Stomach smooth muscle (tissue), 2 donors: Measurements from ENCODE around the gene OR7A17.

ENCODE experiments used
- H3K27ac ChIP-seq: one replicate; pipeline ENCODE4 v1.7.0; 2013; ENCODE audit warnings: mild to moderate bottlenecking, low read length, inconsistent platforms
- H3K27me3 ChIP-seq, 2 donors: one replicate each; pipeline ENCODE4 v1.7.0; 2013; ENCODE audit warnings: low read length in 2 of 2; ENCODE audit not compliant: insufficient read depth in 2 of 2, control insufficient read depth in 1 of 2
- H3K36me3 ChIP-seq, 2 donors: one replicate each; pipeline ENCODE4 v1.7.0; 2013; ENCODE audit warnings: low read length in 2 of 2; ENCODE audit not compliant: control insufficient read depth in 2 of 2, insufficient read depth in 2 of 2
- H3K4me1 ChIP-seq: one replicate; pipeline ENCODE4 v1.7.0; 2013; ENCODE audit warnings: low read length; ENCODE audit not compliant: control insufficient read depth, insufficient read depth
- H3K4me3 ChIP-seq, 2 donors: one replicate each; pipeline ENCODE4 v1.7.0; 2013; ENCODE audit warnings: low read length in 2 of 2
- H3K9ac ChIP-seq, 2 donors: one replicate each; pipeline ENCODE4 v1.7.0; 2013; ENCODE audit warnings: low read length in 2 of 2, mild to moderate bottlenecking in 1 of 2
- H3K9me3 ChIP-seq, 2 donors: one replicate each; pipeline ENCODE4 v1.7.0; 2013; ENCODE audit warnings: low read length in 2 of 2; ENCODE audit not compliant: control insufficient read depth in 2 of 2
- donor health status: healthy.
- donor health status: Pancreatic carcinoma.

Gene OR7A17

GRCh38 chr19:14886032-14886431 is at the start of gene OR7A17:
Gene OR7A17, minus strand, starts transcription at chr19:14886132. Its CDS starts 4,777 bp downstream, at chr19:14881355.
- Histone ChIP-seq H3K4me1 (no peaks in the 10 kb centered on the region), H3K36me3 (no peaks in the 10 kb centered on the region), H3K27ac (no peak within 1 kb of the TSS), H3K9ac (no peak within 1 kb of the TSS), H3K4me3 (no peak within 1 kb of the TSS), H3K9me3 (no peaks in the 10 kb centered on the region), H3K27me3 (peaks cover 0 to 2% of the 10 kb centered on the region in 2 donors)

GRCh38 chr19:14933506-14933905 is 47.6 kb upstream of the OR7A17 start:
- Histone ChIP-seq H3K27me3 (no peaks in the 10 kb centered on the region), H3K27ac (no peak overlapping the region), H3K4me3 (no peak overlapping the region), H3K4me1 (no peaks in the 10 kb centered on the region), H3K9ac (no peak overlapping the region), H3K9me3 (no peaks in the 10 kb centered on the region), H3K36me3 (no peaks in the 10 kb centered on the region)

- H3K36me3 ChIP-seq, result no peaks in the 10 kb centered on the region
- no peak overlapping the region for H3K9ac ChIP-seq
- no peaks in the 10 kb centered on the region for H3K4me1 ChIP-seq
- H3K27me3 ChIP-seq, result peaks cover 0 to 2% of the 10 kb centered on the region in 2 donors
- no peak overlapping the region for H3K4me3 ChIP-seq
- H3K27ac ChIP-seq, result no peak overlapping the region
- peaks cover 3 to 6% of the 10 kb centered on the region in 2 donors for H3K9me3 ChIP-seq
Measured at GRCh38 chr19:14916848-14917247, 30.9 kb upstream of the OR7A17 start.

DNA sequence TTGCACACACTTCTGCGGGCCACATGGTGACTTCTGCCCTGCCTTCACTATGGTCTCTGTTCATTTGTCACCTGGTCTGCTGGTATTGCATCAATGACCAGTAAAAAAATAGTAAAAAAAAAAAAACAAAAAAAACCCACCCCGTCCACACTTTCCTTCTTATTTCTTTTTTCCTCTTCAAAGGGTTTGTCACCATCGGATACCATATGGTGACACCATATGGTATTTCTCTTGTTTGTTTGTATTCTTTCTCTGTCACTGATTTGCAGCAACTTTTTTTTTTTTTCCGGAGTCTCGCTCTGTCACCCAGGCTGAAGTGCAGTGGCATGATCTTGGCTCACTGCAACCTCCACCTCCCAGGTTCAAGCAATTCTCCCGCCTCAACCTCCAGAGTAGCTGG is 29.2 kb upstream of the OR7A17 start:
- Histone ChIP-seq H3K4me3 (no peak overlapping the region), H3K27ac (no peak overlapping the region), H3K4me1 (no peaks in the 10 kb centered on the region), H3K36me3 (no peaks in the 10 kb centered on the region), H3K9me3 (peaks cover 3 to 6% of the 10 kb centered on the region in 2 donors), H3K27me3 (peaks cover 0 to 2% of the 10 kb centered on the region in 2 donors), H3K9ac (no peak overlapping the region)

DNA sequence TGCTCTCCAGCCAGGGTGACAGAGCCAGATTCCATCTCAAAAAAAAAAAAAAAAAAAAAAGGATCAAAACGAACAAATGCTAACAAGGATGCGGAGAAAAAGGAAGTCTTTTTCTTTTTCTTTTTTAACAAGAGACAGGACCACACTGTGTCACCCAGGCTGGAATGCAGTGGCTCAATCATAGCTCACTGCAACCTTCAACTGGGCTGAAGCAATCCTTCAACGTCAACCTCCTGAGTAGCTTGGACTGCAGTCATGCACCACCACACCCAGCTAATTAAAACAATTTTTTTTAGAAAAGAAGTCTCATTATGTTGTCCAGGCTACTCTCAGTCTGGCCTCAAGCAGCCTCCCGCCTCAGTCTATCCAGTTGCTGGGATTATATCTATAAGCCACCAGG is 20.8 kb upstream of the OR7A17 start:
- no peak overlapping the region for H3K4me3 ChIP-seq
- no peak overlapping the region for H3K27ac ChIP-seq
- no peaks in the 10 kb centered on the region for H3K9me3 ChIP-seq
- H3K9ac ChIP-seq, result no peak overlapping the region
- H3K4me1 ChIP-seq, result no peaks in the 10 kb centered on the region
- H3K27me3 ChIP-seq, result peaks cover 0 to 3% of the 10 kb centered on the region in 2 donors
- no peaks in the 10 kb centered on the region for H3K36me3 ChIP-seq

GRCh38 chr19:14901675-14902260 is 15.8 kb upstream of the OR7A17 start:
- no peaks in the 10 kb centered on the region for H3K4me1 ChIP-seq
- no peak overlapping the region for H3K4me3 ChIP-seq
- H3K36me3 ChIP-seq, result no peaks in the 10 kb centered on the region
- no peak overlapping the region for H3K27ac ChIP-seq
- H3K27me3 ChIP-seq, result peaks cover 0 to 4% of the 10 kb centered on the region in 2 donors
- H3K9me3 ChIP-seq, result no peaks in the 10 kb centered on the region
- no peak overlapping the region for H3K9ac ChIP-seq

DNA sequence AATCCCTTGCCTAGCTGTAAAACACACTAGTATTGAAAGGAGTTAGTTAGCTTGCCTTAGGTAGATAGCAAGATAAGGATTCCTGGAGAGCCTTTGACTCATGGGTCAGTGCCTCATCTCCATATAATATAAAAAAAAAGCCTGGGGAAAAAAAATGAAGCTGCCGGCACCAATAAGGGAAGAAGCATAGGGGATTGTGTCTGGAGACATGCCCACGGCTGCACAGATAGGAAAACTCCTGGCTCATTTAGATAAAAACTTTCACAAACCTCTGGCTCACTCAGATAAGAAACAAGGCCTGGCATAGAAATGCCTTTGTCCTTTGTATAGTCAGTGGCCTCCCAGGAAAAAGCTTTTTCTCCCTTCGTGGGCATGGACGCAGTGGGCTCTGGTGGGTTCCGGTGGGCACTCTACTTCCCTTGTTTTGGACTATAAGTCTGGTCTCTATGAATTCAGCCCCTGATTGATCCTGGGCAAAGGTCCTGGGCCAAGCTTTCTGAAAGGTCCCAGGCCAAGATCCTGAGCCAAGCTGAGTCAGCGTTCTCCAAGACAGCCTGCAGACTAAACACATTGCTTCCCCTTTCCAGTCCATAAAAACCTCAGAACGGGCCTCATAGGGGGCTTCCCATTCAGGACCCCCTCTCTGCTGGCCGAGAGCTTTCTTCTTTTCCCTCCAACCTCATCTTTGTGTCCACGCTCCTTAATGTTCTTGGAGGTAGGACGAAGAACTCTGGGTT is 4.9 kb upstream of the OR7A17 start:
- no peaks in the 10 kb centered on the region for H3K9me3 ChIP-seq
- H3K4me1 ChIP-seq, result no peaks in the 10 kb centered on the region
- no peak overlapping the region for H3K9ac ChIP-seq
- no peaks in the 10 kb centered on the region for H3K36me3 ChIP-seq
- peaks cover 0 to 6% of the 10 kb centered on the region in 2 donors for H3K27me3 ChIP-seq
- no peak overlapping the region for H3K27ac ChIP-seq
- no peak overlapping the region for H3K4me3 ChIP-seq

DNA sequence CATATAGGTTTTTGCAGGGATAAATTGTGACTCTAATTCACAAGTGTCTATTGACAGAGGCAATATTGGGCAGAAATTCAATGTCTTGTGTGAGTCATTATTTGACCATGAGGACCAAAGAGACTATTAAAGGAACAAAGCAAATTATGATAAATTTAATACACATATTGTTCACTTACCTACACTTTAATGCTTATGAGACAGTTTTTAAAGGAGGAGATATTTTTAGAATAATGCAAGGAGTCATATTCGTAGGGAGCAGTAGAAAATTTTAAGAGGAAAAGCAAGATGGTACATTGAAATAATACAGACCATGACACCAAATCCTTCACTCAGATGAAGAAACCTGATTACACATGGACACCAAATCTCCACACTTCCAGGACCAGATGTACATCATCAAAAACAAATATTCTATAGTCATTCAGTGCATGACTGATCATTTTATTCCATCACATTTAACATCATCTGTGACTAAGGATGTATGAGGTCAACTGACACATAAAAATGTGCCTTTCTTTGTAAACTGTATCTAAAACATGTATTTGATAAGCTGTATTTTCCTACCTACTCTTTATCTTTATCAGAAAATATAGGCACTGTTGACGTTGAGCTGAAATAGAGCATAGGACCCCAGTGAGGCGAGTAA is 4.2 kb upstream of the OR7A17 start:
- Histone ChIP-seq H3K27ac (no peak overlapping the region), H3K9me3 (no peaks in the 10 kb centered on the region), H3K4me1 (no peaks in the 10 kb centered on the region), H3K27me3 (peaks cover 0 to 6% of the 10 kb centered on the region in 2 donors), H3K9ac (no peak overlapping the region), H3K36me3 (no peaks in the 10 kb centered on the region), H3K4me3 (no peak overlapping the region)

- no peak overlapping the region for H3K4me3 ChIP-seq
- no peak overlapping the region for H3K27ac ChIP-seq
- H3K36me3 ChIP-seq, result no peaks in the 10 kb centered on the region
- H3K4me1 ChIP-seq, result no peaks in the 10 kb centered on the region
- no peak overlapping the region for H3K9ac ChIP-seq
- H3K9me3 ChIP-seq, result peaks cover 0 to 4% of the 10 kb centered on the region in 2 donors
- H3K27me3 ChIP-seq, result peaks cover 0 to 2% of the 10 kb centered on the region in 2 donors
Measured at GRCh38 chr19:14871619-14872230, 14.2 kb downstream of the OR7A17 start.

GRCh38 chr19:14868497-14868896 is 17.4 kb downstream of the OR7A17 start:
- Histone ChIP-seq H3K4me1 (no peaks in the 10 kb centered on the region), H3K27ac (no peak overlapping the region), H3K4me3 (no peak overlapping the region), H3K9me3 (peaks cover 0 to 4% of the 10 kb centered on the region in 2 donors), H3K36me3 (no peaks in the 10 kb centered on the region), H3K9ac (no peak overlapping the region), H3K27me3 (peaks cover 0 to 2% of the 10 kb centered on the region in 2 donors)
